Measurements from ENCODE around the gene GPR35.

- no peak for TF ChIP-seq CTCF (IDR thresholded peaks at IDR 0.05; ENCODE audit: borderline replicate concordance, extremely low read depth, low read length, poor library complexity, severe bottlenecking)
- no peak for TF ChIP-seq EZH2 (IDR thresholded peaks at IDR 0.05; ENCODE audit: borderline replicate concordance, low read depth, low read length, severe bottlenecking)
Observed at GRCh38 chr2:240622531-240623235, 2.6 kb upstream of the GPR35 start.

All from DND-41 (cell line).